K562 (cell line): ENCODE results near the gene CDH7.

Source experiments
- ATF1 ChIP-seq, 2 experiments: fragments of 450-650 bp in 1 of 2; IDR thresholded peaks; 2 replicates each; pipeline ENCODE4 v1.6.1; 2016; ENCODE audit warnings: missing compliant biosample characterization in 1 of 2, missing genetic modification characterization in 1 of 2
- CBX3 ChIP-seq, 2 experiments: IDR thresholded peaks; 1 replicate in 1 of 2; 2 replicates in 1 of 2; pipeline ENCODE4 v1.6.1; 2012; ENCODE audit warnings: inconsistent platforms in 2 of 2, low read length in 2 of 2, borderline replicate concordance in 1 of 2, control low read depth in 1 of 2
- GATA2 ChIP-seq: sonication (generic); formaldehyde crosslinking; IDR thresholded peaks from 2 replicates; pipeline ENCODE4 v1.4.0; 2020; ENCODE audit warnings: mild to moderate bottlenecking, missing genetic modification reagents
- HCFC1 ChIP-seq: IDR thresholded peaks from 2 replicates; pipeline ENCODE4 v1.6.1; 2012; ENCODE audit warnings: low read depth, low read length, improper control_type of control experiment
- HDAC2 ChIP-seq: fragments of 450-650 bp; IDR thresholded peaks from 2 replicates; pipeline ENCODE4 v1.6.1; 2016; ENCODE audit warnings: mild to moderate bottlenecking
- RAD21 ChIP-seq, 2 experiments: fragments of 250-450 bp in 1 of 2; fragments of 450-650 bp in 1 of 2; sonication (Bioruptor Pico) in 1 of 2; formaldehyde crosslinking in 1 of 2; IDR thresholded peaks in 1 of 2; conservative IDR thresholded peaks in 1 of 2; 2 replicates each; pipeline versions ENCODE4 v1.4.0 to v1.8.0; 2020 to 2022; ENCODE audit warnings: mild to moderate bottlenecking in 2 of 2, moderate library complexity in 1 of 2
- ZBTB7A ChIP-seq: IDR thresholded peaks from 2 replicates; pipeline ENCODE4 v1.6.1; 2011; ENCODE audit warnings: low read depth, mild to moderate bottlenecking, low read length, moderate library complexity, borderline replicate concordance; ENCODE audit not compliant: control insufficient read depth
- ZFP36 ChIP-seq: fragments of 150-350 bp; IDR thresholded peaks from 2 replicates; pipeline ENCODE4 v1.6.1; 2018; ENCODE audit warnings: low read length, low read depth; ENCODE audit not compliant: partially characterized antibody
- TF ChIP-seq, protein P1 (sequence below), 3 experiments: IDR thresholded peaks in 2 of 3; conservative IDR thresholded peaks in 1 of 3; 2 replicates each; pipeline ENCODE4 v1.5.1; 2011 to 2012; ENCODE audit warnings: low read length in 3 of 3, mild to moderate bottlenecking in 3 of 3, control low read depth in 2 of 3, improper control_type of control experiment in 1 of 3, inconsistent platforms in 1 of 3, low read depth in 1 of 3, mixed read lengths in 1 of 3, moderate library complexity in 1 of 3; ENCODE audit not compliant: insufficient read depth in 2 of 3
- TF ChIP-seq, protein P2 (sequence below): fragments of 450-650 bp; IDR thresholded peaks from 2 replicates; pipeline ENCODE4 v1.6.1; 2018; ENCODE audit not compliant: partially characterized antibody
- TF ChIP-seq, protein P3 (sequence below): fragments of 250-450 bp; sonication (Bioruptor Pico); IDR thresholded peaks from 2 replicates; pipeline ENCODE4 v1.5.0; 2020; ENCODE audit warnings: mild to moderate bottlenecking
- TF ChIP-seq, protein P4 (sequence below): IDR thresholded peaks from 2 replicates; pipeline ENCODE4 v1.6.1; 2014; ENCODE audit warnings: antibody characterized with exemption
- TF ChIP-seq, protein P5 (sequence below): sonication (generic); formaldehyde crosslinking; IDR thresholded peaks from 2 replicates; pipeline ENCODE4 v1.8.1; 2023; ENCODE audit warnings: mild to moderate bottlenecking, missing genetic modification reagents
- TF ChIP-seq, protein P6 (sequence below), 2 experiments: fragments of 450-650 bp in 1 of 2; sonication (generic) in 1 of 2; formaldehyde crosslinking; conservative IDR thresholded peaks; 2 replicates each; pipeline versions ENCODE4 v1.4.0 to v1.8.1; 2020 to 2022; ENCODE audit warnings: mild to moderate bottlenecking in 1 of 2, missing genetic modification reagents in 1 of 2

DNA sequence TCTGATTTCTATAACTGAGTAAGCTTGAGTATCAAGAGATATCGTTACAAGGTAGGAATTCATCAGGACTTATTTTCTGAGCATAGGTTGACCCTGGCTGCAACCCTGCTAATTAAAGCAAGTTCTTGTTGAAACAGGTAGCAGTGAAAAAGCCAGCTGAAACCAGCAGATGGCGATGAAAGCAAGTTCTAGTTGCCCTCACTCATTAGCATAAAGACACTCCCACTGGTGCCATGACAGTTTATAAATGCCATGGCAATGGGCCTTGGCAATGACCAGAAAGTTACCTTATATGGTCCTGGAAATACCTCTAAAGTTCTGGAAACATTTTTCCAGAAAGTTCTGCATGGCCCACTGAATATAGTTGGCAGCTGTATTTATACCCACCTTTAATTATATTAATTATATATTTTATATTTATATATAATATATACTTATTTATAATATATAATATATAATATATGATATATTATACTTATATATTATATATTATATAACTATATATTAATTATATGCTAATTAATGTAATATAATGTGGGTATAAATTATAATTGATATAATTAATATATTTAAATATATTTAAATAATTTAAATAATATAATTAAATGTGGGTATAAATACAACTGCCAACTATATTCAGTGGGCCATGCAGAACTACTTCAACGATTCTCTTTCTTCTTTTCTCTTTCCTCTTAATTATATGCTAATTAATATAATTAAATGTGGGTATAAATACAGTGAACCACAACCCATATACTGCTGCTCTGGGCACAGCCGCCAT is 188.0 kb downstream of the CDH7 start:
- TF ChIP-seq ATF1 (CRISPR knock-in tag; IDR thresholded peaks at IDR 0.05) (no peak), ATF1 (tag; IDR thresholded peaks at IDR 0.05) (no peak), RAD21 (CRISPR knock-in tag; conservative IDR thresholded peaks at IDR 0.05 in 1 of 2, IDR thresholded peaks at IDR 0.05 in 1 of 2) (peak in 1 of 2 experiments; percentile 14; a peak in 1 of 4 replicates), ZFP36 (no peak), HCFC1 (no peak), CBX3 (IDR thresholded peaks at IDR 0.05; ENCODE audit: borderline replicate concordance in 1 of 2, low read length in 2 of 2) (no peak), HDAC2 (no peak), ZBTB7A (no peak), GATA2 (CRISPR knock-in tag) (no peak)
- TF ChIP-seq, protein P1, sequence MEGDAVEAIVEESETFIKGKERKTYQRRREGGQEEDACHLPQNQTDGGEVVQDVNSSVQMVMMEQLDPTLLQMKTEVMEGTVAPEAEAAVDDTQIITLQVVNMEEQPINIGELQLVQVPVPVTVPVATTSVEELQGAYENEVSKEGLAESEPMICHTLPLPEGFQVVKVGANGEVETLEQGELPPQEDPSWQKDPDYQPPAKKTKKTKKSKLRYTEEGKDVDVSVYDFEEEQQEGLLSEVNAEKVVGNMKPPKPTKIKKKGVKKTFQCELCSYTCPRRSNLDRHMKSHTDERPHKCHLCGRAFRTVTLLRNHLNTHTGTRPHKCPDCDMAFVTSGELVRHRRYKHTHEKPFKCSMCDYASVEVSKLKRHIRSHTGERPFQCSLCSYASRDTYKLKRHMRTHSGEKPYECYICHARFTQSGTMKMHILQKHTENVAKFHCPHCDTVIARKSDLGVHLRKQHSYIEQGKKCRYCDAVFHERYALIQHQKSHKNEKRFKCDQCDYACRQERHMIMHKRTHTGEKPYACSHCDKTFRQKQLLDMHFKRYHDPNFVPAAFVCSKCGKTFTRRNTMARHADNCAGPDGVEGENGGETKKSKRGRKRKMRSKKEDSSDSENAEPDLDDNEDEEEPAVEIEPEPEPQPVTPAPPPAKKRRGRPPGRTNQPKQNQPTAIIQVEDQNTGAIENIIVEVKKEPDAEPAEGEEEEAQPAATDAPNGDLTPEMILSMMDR (IDR thresholded peaks at IDR 0.05 in 2 of 3, conservative IDR thresholded peaks at IDR 0.05 in 1 of 3; ENCODE audit: insufficient read depth in 2 of 3, low read depth in 1 of 3, low read length in 3 of 3): no peak
- TF ChIP-seq, protein P2, sequence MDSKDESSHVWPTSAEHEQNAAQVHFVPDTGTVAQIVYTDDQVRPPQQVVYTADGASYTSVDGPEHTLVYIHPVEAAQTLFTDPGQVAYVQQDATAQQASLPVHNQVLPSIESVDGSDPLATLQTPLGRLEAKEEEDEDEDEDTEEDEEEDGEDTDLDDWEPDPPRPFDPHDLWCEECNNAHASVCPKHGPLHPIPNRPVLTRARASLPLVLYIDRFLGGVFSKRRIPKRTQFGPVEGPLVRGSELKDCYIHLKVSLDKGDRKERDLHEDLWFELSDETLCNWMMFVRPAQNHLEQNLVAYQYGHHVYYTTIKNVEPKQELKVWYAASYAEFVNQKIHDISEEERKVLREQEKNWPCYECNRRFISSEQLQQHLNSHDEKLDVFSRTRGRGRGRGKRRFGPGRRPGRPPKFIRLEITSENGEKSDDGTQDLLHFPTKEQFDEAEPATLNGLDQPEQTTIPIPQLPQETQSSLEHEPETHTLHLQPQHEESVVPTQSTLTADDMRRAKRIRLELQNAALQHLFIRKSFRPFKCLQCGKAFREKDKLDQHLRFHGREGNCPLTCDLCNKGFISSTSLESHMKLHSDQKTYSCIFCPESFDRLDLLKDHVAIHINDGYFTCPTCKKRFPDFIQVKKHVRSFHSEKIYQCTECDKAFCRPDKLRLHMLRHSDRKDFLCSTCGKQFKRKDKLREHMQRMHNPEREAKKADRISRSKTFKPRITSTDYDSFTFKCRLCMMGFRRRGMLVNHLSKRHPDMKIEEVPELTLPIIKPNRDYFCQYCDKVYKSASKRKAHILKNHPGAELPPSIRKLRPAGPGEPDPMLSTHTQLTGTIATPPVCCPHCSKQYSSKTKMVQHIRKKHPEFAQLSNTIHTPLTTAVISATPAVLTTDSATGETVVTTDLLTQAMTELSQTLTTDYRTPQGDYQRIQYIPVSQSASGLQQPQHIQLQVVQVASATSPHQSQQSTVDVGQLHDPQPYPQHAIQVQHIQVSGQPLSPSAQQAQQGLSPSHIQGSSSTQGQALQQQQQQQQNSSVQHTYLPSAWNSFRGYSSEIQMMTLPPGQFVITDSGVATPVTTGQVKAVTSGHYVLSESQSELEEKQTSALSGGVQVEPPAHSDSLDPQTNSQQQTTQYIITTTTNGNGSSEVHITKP: no peak
- TF ChIP-seq, protein P3, sequence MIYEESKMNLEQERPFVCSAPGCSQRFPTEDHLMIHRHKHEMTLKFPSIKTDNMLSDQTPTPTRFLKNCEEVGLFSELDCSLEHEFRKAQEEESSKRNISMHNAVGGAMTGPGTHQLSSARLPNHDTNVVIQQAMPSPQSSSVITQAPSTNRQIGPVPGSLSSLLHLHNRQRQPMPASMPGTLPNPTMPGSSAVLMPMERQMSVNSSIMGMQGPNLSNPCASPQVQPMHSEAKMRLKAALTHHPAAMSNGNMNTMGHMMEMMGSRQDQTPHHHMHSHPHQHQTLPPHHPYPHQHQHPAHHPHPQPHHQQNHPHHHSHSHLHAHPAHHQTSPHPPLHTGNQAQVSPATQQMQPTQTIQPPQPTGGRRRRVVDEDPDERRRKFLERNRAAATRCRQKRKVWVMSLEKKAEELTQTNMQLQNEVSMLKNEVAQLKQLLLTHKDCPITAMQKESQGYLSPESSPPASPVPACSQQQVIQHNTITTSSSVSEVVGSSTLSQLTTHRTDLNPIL (CRISPR knock-in tag): no peak
- TF ChIP-seq, protein P4, sequence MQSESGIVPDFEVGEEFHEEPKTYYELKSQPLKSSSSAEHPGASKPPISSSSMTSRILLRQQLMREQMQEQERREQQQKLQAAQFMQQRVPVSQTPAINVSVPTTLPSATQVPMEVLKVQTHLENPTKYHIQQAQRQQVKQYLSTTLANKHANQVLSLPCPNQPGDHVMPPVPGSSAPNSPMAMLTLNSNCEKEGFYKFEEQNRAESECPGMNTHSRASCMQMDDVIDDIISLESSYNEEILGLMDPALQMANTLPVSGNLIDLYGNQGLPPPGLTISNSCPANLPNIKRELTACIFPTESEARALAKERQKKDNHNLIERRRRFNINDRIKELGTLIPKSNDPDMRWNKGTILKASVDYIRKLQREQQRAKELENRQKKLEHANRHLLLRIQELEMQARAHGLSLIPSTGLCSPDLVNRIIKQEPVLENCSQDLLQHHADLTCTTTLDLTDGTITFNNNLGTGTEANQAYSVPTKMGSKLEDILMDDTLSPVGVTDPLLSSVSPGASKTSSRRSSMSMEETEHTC: no peak
- TF ChIP-seq, protein P5, sequence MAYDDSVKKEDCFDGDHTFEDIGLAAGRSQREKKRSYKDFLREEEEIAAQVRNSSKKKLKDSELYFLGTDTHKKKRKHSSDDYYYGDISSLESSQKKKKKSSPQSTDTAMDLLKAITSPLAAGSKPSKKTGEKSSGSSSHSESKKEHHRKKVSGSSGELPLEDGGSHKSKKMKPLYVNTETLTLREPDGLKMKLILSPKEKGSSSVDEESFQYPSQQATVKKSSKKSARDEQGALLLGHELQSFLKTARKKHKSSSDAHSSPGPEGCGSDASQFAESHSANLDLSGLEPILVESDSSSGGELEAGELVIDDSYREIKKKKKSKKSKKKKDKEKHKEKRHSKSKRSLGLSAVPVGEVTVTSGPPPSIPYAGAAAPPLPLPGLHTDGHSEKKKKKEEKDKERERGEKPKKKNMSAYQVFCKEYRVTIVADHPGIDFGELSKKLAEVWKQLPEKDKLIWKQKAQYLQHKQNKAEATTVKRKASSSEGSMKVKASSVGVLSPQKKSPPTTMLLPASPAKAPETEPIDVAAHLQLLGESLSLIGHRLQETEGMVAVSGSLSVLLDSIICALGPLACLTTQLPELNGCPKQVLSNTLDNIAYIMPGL (CRISPR knock-in tag): no peak
- TF ChIP-seq, protein P6, sequence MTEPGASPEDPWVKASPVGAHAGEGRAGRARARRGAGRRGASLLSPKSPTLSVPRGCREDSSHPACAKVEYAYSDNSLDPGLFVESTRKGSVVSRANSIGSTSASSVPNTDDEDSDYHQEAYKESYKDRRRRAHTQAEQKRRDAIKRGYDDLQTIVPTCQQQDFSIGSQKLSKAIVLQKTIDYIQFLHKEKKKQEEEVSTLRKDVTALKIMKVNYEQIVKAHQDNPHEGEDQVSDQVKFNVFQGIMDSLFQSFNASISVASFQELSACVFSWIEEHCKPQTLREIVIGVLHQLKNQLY (CRISPR knock-in tag; conservative IDR thresholded peaks at IDR 0.05): no peak
